MM.1S (cell line): ENCODE measurements around the gene CDC42BPA.

ENCODE experiments used
- DNase-seq: peaks from one replicate; pipeline ENCODE4 v3.0.0-alpha.2; 2015
- H2AFZ ChIP-seq: fragments of 300-600 bp; sonication (generic); 2 replicates; pipeline ENCODE4 v1.6.0; 2016; ENCODE audit warnings: antibody characterized with exemption, low read length
- H3F3A ChIP-seq: fragments of 300-600 bp; sonication (generic); 2 replicates; pipeline ENCODE4 v1.6.1; 2016; ENCODE audit warnings: mild to moderate bottlenecking, antibody characterized with exemption, low read length, moderate library complexity, mixed read lengths; ENCODE audit not compliant: insufficient read depth
- H3K27ac ChIP-seq: fragments of 300-600 bp; sonication (generic); 2 replicates; pipeline ENCODE4 v1.5.1; 2016; ENCODE audit warnings: mild to moderate bottlenecking, low read length
- H3K27me3 ChIP-seq: fragments of 300-600 bp; sonication (generic); replicated peaks from 2 replicates; pipeline ENCODE4 v1.6.0; 2016; ENCODE audit warnings: low read length; ENCODE audit not compliant: insufficient read depth
- H3K36me3 ChIP-seq: fragments of 300-600 bp; sonication (generic); replicated peaks from 2 replicates; pipeline ENCODE4 v1.6.1; 2016; ENCODE audit warnings: mild to moderate bottlenecking, low read length, mixed read lengths; ENCODE audit not compliant: insufficient read depth
- H3K4me1 ChIP-seq: fragments of 300-600 bp; sonication (generic); 2 replicates; pipeline ENCODE4 v1.6.1; 2016; ENCODE audit warnings: low read length, mixed read lengths
- H3K4me2 ChIP-seq: fragments of 300-600 bp; sonication (generic); 2 replicates; pipeline ENCODE4 v1.6.0; 2016; ENCODE audit warnings: low read depth, low read length
- H3K4me3 ChIP-seq: fragments of 300-600 bp; sonication (generic); 2 replicates; pipeline ENCODE4 v1.5.1; 2016; ENCODE audit warnings: low read length, mixed read lengths
- H3K79me2 ChIP-seq: fragments of 300-600 bp; sonication (generic); 2 replicates; pipeline ENCODE4 v1.6.1; 2016; ENCODE audit warnings: mixed run types, low read length, mixed read lengths
- H3K9ac ChIP-seq: fragments of 300-600 bp; sonication (generic); 2 replicates; pipeline ENCODE4 v1.6.1; 2016; ENCODE audit warnings: low read length, mixed read lengths
- H3K9me2 ChIP-seq: fragments of 300-600 bp; sonication (generic); replicated peaks from 2 replicates; pipeline ENCODE4 v1.6.1; 2016; ENCODE audit warnings: mild to moderate bottlenecking, low read length, mixed read lengths; ENCODE audit not compliant: insufficient read depth
- H3K9me3 ChIP-seq: fragments of 300-600 bp; sonication (generic); replicated peaks from 2 replicates; pipeline ENCODE4 v1.6.1; 2016; ENCODE audit warnings: mild to moderate bottlenecking, low read length, mixed read lengths; ENCODE audit not compliant: insufficient read depth
- H4K20me1 ChIP-seq: fragments of 300-600 bp; sonication (generic); 2 replicates; pipeline ENCODE4 v1.6.1; 2016; ENCODE audit warnings: mild to moderate bottlenecking, low read length, moderate library complexity, mixed read lengths; ENCODE audit not compliant: insufficient read depth
- CTCF ChIP-seq: fragments of 300-600 bp; sonication (generic); IDR thresholded peaks from 2 replicates; pipeline ENCODE4 v1.5.1; 2016; ENCODE audit warnings: antibody characterized with exemption, low read length, mixed read lengths
- EZH2 ChIP-seq: fragments of 300-600 bp; sonication (generic); optimal IDR thresholded peaks from 2 replicates; pipeline ENCODE3; 2017; ENCODE audit warnings: low read depth, mild to moderate bottlenecking, antibody characterized with exemption, low read length, mixed read lengths
- EZH2phosphoT487 ChIP-seq: fragments of 300-600 bp; sonication (generic); IDR thresholded peaks from 2 replicates; pipeline ENCODE4 v1.6.1; 2018; ENCODE audit warnings: antibody characterized with exemption, low read length

The CDC42BPA gene

GRCh38 chr1:227094249-227094966 is 223.9 kb downstream of the CDC42BPA start:
- Histone ChIP-seq H3K27ac (no peak overlapping the region), H3K79me2 (no peaks in the 10 kb centered on the region), H3K4me1 (no peaks in the 10 kb centered on the region), H2AFZ (no peak overlapping the region), H3K4me2 (no peak overlapping the region), H3K4me3 (no peak overlapping the region), H4K20me1 (no peaks in the 10 kb centered on the region), H3F3A (no peaks in the 10 kb centered on the region), H3K36me3 (no peaks in the 10 kb centered on the region), H3K9me3 (no peaks in the 10 kb centered on the region), H3K9ac (no peak overlapping the region), H3K27me3 (no peaks in the 10 kb centered on the region), H3K9me2 (no peaks in the 10 kb centered on the region)
- no peak for DNase-seq
- TF ChIP-seq CTCF (no peak), EZH2phosphoT487 (no peak), EZH2 (no peak)

GRCh38 chr1:227093309-227093708 is 225.0 kb downstream of the CDC42BPA start:
- Histone ChIP-seq H3K9ac (no peak overlapping the region), H3K4me3 (no peak overlapping the region), H3K4me1 (no peaks in the 10 kb centered on the region), H4K20me1 (no peaks in the 10 kb centered on the region), H3F3A (no peaks in the 10 kb centered on the region), H3K79me2 (no peaks in the 10 kb centered on the region), H2AFZ (no peak overlapping the region), H3K27ac (no peak overlapping the region), H3K4me2 (no peak overlapping the region), H3K36me3 (no peaks in the 10 kb centered on the region), H3K9me2 (no peaks in the 10 kb centered on the region), H3K27me3 (no peaks in the 10 kb centered on the region), H3K9me3 (no peaks in the 10 kb centered on the region)
- DNase-seq: no peak
- no peak for TF ChIP-seq EZH2phosphoT487
- no peak for TF ChIP-seq EZH2
- no peak for TF ChIP-seq CTCF

- H3K27ac ChIP-seq: no peak overlapping the region
- H3K4me1 ChIP-seq: no peaks in the 10 kb centered on the region
- H3K4me3 ChIP-seq: no peak overlapping the region
- H3K79me2 ChIP-seq: no peaks in the 10 kb centered on the region
- DNase-seq: no peak
- no peaks in the 10 kb centered on the region for H3F3A ChIP-seq
- H3K36me3 ChIP-seq: no peaks in the 10 kb centered on the region
- H2AFZ ChIP-seq: no peak overlapping the region
- no peaks in the 10 kb centered on the region for H3K9me3 ChIP-seq
- H3K9ac ChIP-seq: no peak overlapping the region
- H3K9me2 ChIP-seq: no peaks in the 10 kb centered on the region
- no peaks in the 10 kb centered on the region for H4K20me1 ChIP-seq
- no peak overlapping the region for H3K4me2 ChIP-seq
- TF ChIP-seq CTCF: no peak
- TF ChIP-seq EZH2phosphoT487: no peak
- no peak for TF ChIP-seq EZH2
- H3K27me3 ChIP-seq: no peaks in the 10 kb centered on the region
Measured at GRCh38 chr1:227092069-227092468, 226.2 kb downstream of the CDC42BPA start.
